HEK293 (cell line): ENCODE data around the gene CCNI2.

Source experiments
- CTCF ChIA-PET: fragments of 350-600 bp; formaldehyde crosslinking; extraction: SDS; loops from one replicate; lab custom pipeline; 2021; ENCODE audit warnings: antibody characterized with exemption; lab: Yijun Ruan, JAX
- POLR2A ChIA-PET: fragments of 300-600 bp; formaldehyde crosslinking; extraction: SDS; loops from one replicate; lab custom pipeline; 2020; ENCODE audit warnings: antibody characterized with exemption, inconsistent platforms; lab: Yijun Ruan, JAX
- H3K27ac ChIP-seq: fragments of 200-500 bp; sonication (Bioruptor generic); 2 replicates; pipeline ENCODE4 v1.5.1; 2014; ENCODE audit warnings: low read depth, low read length, control low read depth, inconsistent platforms; ENCODE audit errors: extremely low read depth
- H3K36me3 ChIP-seq, 2 experiments: fragments of 200-500 bp in 1 of 2; sonication (Bioruptor generic) in 1 of 2; 1 replicate in 1 of 2; 2 replicates in 1 of 2; pipeline ENCODE4 v1.5.1; 2014 to 2017; ENCODE audit warnings: inconsistent platforms in 2 of 2, low read length in 2 of 2; ENCODE audit not compliant: control insufficient read depth in 2 of 2, insufficient read depth in 1 of 2
- H3K4me1 ChIP-seq: fragments of 200-500 bp; sonication (Bioruptor generic); 2 replicates; pipeline ENCODE4 v1.5.1; 2014; ENCODE audit warnings: mild to moderate bottlenecking, low read length, inconsistent platforms; ENCODE audit not compliant: control insufficient read depth, insufficient read depth
- H3K4me3 ChIP-seq: 2 replicates; pipeline ENCODE4 v1.5.1; 2011; ENCODE audit warnings: low read depth, mild to moderate bottlenecking, control low read depth, low read length, moderate library complexity
- H3K9me3 ChIP-seq: fragments of 200-500 bp; sonication (Bioruptor generic); 2 replicates; pipeline ENCODE4 v1.5.1; 2014; ENCODE audit warnings: low read depth, low read length, inconsistent platforms; ENCODE audit not compliant: control insufficient read depth, insufficient read depth
- ELK4 ChIP-seq: IDR thresholded peaks from 2 replicates; pipeline ENCODE4 v1.6.1; 2011; ENCODE audit warnings: mild to moderate bottlenecking, low read depth, low read length, borderline replicate concordance
- HOXC10 ChIP-seq: sonication (generic); formaldehyde crosslinking; IDR thresholded peaks from 2 replicates; pipeline ENCODE4 v1.8.1; 2023; ENCODE audit warnings: mild to moderate bottlenecking, missing genetic modification reagents
- KLF8 ChIP-seq: fragments of 450-650 bp; formaldehyde crosslinking; IDR thresholded peaks from 2 replicates; pipeline ENCODE4 v1.5.1; 2016; ENCODE audit warnings: missing biosample characterization, missing genetic modification characterization
- RBAK ChIP-seq: fragments of 450-650 bp; formaldehyde crosslinking; IDR thresholded peaks from 2 replicates; pipeline ENCODE4 v1.5.1; 2016; ENCODE audit warnings: missing biosample characterization, missing genetic modification characterization
- SALL2 ChIP-seq: fragments of 450-650 bp; formaldehyde crosslinking; IDR thresholded peaks from 2 replicates; pipeline ENCODE4 v1.5.0; 2017; ENCODE audit warnings: missing biosample characterization, mild to moderate bottlenecking, missing genetic modification characterization, borderline replicate concordance
- YY1 ChIP-seq: fragments of 450-650 bp; formaldehyde crosslinking; IDR thresholded peaks from 2 replicates; pipeline ENCODE4 v1.5.1; 2018; ENCODE audit warnings: missing biosample characterization, missing genetic modification characterization
- ZFP37 ChIP-seq: fragments of 450-650 bp; formaldehyde crosslinking; IDR thresholded peaks from 2 replicates; pipeline ENCODE4 v1.5.1; 2016; ENCODE audit warnings: missing biosample characterization, missing genetic modification characterization
- ZIC2 ChIP-seq: fragments of 450-650 bp; formaldehyde crosslinking; IDR thresholded peaks from 2 replicates; pipeline ENCODE4 v1.5.1; 2016; ENCODE audit warnings: missing biosample characterization, missing genetic modification characterization
- ZNF146 ChIP-seq: fragments of 450-650 bp; formaldehyde crosslinking; IDR thresholded peaks from 2 replicates; pipeline ENCODE4 v1.5.1; 2016; ENCODE audit warnings: missing biosample characterization, missing genetic modification characterization
- ZNF16 ChIP-seq: fragments of 450-650 bp; formaldehyde crosslinking; IDR thresholded peaks from 2 replicates; pipeline ENCODE4 v1.5.1; 2016; ENCODE audit warnings: low read depth, missing biosample characterization, missing genetic modification characterization
- ZNF175 ChIP-seq: fragments of 450-650 bp; formaldehyde crosslinking; IDR thresholded peaks from 2 replicates; pipeline ENCODE4 v1.5.1; 2016; ENCODE audit warnings: missing biosample characterization, missing genetic modification characterization
- ZNF354C ChIP-seq: fragments of 450-650 bp; formaldehyde crosslinking; IDR thresholded peaks from 2 replicates; pipeline ENCODE4 v1.5.1; 2016; ENCODE audit warnings: missing biosample characterization, missing genetic modification characterization, low read depth, borderline replicate concordance
- ZNF366 ChIP-seq: fragments of 450-650 bp; formaldehyde crosslinking; conservative IDR thresholded peaks from 2 replicates; pipeline ENCODE4 v1.5.1; 2016; ENCODE audit warnings: missing biosample characterization, missing genetic modification characterization
- ZNF398 ChIP-seq: fragments of 450-650 bp; formaldehyde crosslinking; IDR thresholded peaks from 2 replicates; pipeline ENCODE4 v1.5.1; 2017; ENCODE audit warnings: missing biosample characterization, missing genetic modification characterization
- ZNF639 ChIP-seq: fragments of 450-650 bp; formaldehyde crosslinking; IDR thresholded peaks from 2 replicates; pipeline ENCODE4 v1.5.1; 2016; ENCODE audit warnings: missing biosample characterization, missing genetic modification characterization
- ZSCAN4 ChIP-seq: fragments of 450-650 bp; formaldehyde crosslinking; IDR thresholded peaks from 2 replicates; pipeline ENCODE4 v1.5.1; 2017; ENCODE audit warnings: missing biosample characterization, missing genetic modification characterization
- TF ChIP-seq, protein P1 (sequence below): fragments of 450-650 bp; formaldehyde crosslinking; IDR thresholded peaks from 2 replicates; pipeline ENCODE4 v1.5.1; 2016; ENCODE audit warnings: missing biosample characterization, missing genetic modification characterization

CCNI2 gene

DNA sequence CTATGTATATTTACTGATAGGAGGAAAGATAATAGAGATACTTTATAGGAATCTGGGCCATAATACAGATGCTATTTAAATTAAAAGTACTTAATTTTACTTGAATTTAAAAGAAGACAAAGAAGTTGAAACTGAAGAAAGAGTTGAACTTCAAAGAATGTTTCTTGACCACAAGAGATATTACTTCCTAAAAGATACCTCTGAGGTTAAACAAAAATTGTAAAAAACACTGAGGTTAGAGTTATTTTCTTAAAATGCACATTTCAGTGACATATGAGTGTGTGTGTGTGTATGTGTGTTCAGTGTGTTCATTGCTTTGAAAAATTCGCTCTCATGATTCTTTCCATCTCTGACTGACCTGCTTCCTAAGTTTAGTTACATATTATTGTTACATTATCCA, 33.4 kb downstream of the CCNI2 start:
- Histone ChIP-seq H3K4me1 (no peaks in the 10 kb centered on the region), H3K36me3 (no peaks in the 10 kb centered on the region), H3K9me3 (no peaks in the 10 kb centered on the region), H3K4me3 (no peak overlapping the region), H3K27ac (no peak overlapping the region)
- ChIA-PET POLR2A (no interaction called here), CTCF (interaction anchor here (1.0 kb wide), 1 partner anchor 26 kb away, joined by 3 read pairs; no protein-coding TSS in a partner anchor)
- no peak for TF ChIP-seq ZNF175 (tag by site-specific recombination)

DNA sequence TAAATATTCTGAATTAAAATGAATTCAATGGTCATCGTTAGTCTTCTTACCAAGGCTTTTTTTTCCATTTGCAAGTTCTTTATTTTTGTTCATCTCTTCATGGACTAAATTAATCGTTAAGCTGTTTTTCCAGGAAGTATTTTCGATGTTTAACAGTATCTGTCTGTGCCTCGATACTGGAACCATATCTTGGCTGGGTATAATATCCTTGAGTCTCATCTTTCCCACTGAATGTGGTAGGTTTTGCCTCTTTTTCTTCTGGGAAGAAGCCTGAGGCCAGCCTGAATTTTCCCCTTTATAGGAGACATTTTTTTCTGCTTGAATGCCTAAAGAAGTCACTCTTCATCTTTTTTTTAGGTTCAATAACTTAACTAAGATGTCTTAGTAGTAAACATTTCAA, 33.8 kb downstream of the CCNI2 start:
- Histone ChIP-seq H3K27ac (no peak overlapping the region), H3K4me1 (no peaks in the 10 kb centered on the region), H3K4me3 (no peak overlapping the region), H3K36me3 (no peaks in the 10 kb centered on the region), H3K9me3 (no peaks in the 10 kb centered on the region)
- CTCF ChIA-PET = interaction anchor here (1.0 kb wide), 1 partner anchor 26 kb away, joined by 3 read pairs; no protein-coding TSS in a partner anchor
- POLR2A ChIA-PET = no interaction called here
- TF ChIP-seq ZNF146 (tag by site-specific recombination) (no peak), HOXC10 (CRISPR knock-in tag) (no peak), ZNF354C (tag by site-specific recombination) (no peak), ZNF398 (tag by site-specific recombination) (no peak), ZSCAN4 (tag by site-specific recombination) (no peak), ZFP37 (tag by site-specific recombination) (no peak), ELK4 (no peak), ZIC2 (tag by site-specific recombination) (no peak), ZNF16 (no peak), YY1 (tag by site-specific recombination) (no peak), ZNF639 (no peak), ZNF366 (tag by site-specific recombination) (no peak), KLF8 (no peak), RBAK (tag by site-specific recombination) (no peak), SALL2 (tag by site-specific recombination) (no peak)
- TF ChIP-seq, protein P1, sequence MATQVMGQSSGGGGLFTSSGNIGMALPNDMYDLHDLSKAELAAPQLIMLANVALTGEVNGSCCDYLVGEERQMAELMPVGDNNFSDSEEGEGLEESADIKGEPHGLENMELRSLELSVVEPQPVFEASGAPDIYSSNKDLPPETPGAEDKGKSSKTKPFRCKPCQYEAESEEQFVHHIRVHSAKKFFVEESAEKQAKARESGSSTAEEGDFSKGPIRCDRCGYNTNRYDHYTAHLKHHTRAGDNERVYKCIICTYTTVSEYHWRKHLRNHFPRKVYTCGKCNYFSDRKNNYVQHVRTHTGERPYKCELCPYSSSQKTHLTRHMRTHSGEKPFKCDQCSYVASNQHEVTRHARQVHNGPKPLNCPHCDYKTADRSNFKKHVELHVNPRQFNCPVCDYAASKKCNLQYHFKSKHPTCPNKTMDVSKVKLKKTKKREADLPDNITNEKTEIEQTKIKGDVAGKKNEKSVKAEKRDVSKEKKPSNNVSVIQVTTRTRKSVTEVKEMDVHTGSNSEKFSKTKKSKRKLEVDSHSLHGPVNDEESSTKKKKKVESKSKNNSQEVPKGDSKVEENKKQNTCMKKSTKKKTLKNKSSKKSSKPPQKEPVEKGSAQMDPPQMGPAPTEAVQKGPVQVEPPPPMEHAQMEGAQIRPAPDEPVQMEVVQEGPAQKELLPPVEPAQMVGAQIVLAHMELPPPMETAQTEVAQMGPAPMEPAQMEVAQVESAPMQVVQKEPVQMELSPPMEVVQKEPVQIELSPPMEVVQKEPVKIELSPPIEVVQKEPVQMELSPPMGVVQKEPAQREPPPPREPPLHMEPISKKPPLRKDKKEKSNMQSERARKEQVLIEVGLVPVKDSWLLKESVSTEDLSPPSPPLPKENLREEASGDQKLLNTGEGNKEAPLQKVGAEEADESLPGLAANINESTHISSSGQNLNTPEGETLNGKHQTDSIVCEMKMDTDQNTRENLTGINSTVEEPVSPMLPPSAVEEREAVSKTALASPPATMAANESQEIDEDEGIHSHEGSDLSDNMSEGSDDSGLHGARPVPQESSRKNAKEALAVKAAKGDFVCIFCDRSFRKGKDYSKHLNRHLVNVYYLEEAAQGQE (tag by site-specific recombination) = no peak
